AG20443 (cell line): ENCODE results near the gene SZT2.

Experiments
- DNase-seq: peaks from one replicate; pipeline ENCODE4 v3.0.0; 2012; ENCODE audit warnings: low spot score, mixed read lengths

Gene SZT2

DNA sequence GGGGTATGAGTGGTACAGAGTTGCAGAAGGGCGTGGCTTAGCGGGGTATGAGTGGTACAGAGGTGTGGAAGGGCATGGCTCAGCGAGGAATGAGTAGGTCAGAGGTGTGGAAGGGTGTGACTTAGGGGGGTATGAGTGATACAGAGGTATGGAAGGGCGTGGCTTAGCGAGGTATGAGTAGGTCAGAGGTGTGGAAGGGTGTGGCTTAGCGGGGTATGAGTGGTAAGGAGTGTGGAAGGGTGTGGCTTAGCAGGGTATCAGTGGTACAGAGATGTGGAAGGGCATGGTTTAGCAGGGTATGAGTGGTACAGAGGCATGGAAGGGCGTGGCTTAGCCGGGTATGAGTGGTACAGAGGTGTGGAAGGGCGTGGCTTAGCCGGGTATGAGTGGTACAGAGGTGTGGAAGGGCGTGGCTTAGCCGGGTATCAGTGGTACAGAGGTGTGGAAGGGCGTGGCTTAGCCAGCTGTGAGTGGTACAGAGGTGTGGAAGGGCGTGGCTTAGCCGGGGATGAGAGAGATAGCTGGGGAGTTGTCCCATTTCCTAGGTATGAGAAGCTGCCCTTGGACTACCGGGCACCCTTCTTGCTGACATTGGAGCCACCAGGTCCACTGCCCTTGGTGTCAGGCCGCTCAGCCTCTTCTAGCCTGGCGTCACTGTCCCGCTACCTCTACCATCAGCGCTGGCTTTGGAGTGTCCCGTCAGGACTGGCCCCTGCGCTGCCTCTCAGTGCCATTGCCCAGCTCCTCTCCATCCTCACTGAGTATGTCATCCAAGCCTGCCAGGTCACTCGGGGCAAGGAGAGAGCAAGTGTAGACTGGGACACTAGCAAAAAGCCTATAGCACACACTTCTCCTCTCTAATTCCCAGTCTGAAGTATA lies 34.2 kb downstream of the SZT2 start:
- DNase-seq: no peak

DNA sequence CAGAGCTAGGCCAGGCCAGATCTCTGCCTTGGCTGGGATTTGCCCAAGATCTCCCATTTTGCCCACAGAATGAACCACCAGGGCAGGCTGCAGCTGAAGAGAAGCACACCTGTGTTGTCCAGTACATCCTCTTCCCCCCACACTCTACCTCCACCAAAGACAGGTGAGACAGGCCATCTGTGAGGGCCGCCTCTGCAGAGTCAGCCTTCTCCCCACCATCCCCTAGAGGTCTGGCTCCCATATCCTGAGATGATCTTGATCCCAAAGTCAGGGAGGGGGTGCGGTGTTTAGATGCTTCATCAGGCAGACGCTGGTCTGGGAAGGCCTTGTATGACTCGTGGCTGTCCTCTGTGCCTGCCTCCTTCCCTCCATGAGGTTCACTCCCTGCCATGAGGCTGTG lies 35.3 kb downstream of the SZT2 start:
- no peak for DNase-seq

DNA sequence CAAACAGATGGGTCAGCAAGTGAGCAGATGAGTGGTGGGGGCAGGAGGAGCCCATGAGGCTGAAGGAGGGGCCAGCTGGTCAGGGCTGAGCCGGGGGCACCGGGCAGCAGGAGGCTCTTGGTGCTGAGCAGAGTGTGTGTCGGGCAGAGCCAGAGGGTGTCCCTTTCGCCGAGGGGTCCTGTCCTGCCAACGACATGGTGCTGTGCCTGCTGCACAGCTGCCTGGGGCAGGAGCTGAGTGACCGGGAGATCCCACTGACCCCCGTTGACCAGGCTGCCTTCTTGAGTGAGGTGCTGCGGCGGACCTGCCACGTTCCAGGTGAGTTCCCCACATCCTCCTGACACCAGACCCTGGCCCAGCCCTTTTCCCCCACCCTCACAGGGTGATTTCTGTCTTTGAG lies 36.5 kb downstream of the SZT2 start:
- no peak for DNase-seq

DNA sequence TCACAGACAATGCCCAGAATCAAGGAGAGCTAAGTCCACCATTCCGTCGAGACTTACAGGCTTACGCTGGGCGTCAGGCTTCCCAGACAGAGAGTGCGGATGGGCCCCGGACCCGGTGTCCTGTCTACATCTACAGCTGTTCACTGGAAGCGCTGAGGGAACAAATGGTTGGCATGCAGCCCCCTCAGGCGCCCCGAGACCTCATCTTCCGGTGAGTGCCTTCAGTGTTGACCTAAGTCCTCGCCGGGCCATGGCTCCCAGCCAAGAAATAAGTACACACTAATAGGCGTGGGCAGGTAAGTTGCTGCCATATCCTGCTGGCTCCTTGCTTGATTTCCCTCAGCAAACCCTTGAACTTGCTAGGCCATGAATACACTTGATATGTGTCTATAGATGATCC lies 37.8 kb downstream of the SZT2 start:
- DNase-seq: no peak

DNA sequence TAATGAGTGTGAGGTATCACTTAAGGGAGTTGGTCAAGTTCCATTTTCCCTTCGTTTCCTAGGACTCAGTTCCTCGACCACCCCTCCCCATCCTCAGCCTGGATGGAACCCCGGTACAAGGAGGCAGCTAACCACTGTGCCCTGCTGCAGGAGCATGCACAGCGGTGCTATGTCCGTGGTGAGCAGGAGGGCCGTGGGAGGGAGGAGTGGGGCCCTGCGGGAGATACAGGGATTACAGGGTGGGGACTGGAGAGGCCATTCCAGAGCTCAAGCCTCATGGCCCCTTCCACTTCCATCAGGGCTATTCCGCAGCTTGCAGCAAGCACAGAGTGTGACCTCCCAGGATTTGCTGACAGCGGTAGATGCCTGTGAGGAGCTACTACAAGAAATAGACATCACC lies 38.2 kb downstream of the SZT2 start:
- no peak for DNase-seq

DNA sequence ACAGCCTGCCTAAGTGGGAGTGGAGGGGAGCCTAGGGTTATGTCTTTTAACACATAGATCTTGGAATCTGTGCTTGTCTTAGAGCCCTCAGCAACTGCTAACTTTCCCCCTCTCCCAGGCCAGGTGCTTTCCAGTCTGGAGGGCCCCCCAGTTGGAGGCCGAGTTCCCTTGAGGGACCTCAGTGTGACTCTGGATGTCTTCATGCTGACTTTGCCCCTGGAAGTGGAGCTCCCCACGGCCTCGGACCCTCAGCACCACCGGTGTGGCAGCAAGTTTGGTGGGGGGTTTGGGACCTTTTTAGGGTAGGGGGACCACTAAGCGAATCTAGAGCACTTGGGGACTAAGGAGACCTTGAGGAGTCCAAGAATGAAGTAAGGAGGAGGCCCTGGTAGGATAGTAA lies 41.1 kb downstream of the SZT2 start:
- DNase-seq: no peak

DNA sequence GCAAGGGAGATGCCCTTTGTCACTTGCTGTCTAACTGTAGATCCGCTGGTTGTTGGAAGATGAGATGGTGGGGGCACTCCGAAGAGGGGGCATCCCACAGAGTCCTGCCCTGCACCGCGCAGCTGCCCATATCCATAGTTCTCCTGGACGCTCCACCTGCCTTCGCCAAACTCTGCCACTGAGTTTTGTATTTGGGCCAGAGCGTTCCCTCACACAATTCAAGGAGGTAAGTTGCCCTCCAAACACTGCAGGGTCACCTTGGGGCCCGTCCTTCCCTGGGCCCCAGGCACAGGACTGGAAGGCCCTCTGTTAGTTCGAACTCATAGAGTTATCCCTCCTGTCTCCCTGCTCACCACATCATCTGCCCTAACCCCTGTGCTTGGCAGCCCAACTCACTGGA lies 42.0 kb downstream of the SZT2 start:
- DNase-seq: no peak

DNA sequence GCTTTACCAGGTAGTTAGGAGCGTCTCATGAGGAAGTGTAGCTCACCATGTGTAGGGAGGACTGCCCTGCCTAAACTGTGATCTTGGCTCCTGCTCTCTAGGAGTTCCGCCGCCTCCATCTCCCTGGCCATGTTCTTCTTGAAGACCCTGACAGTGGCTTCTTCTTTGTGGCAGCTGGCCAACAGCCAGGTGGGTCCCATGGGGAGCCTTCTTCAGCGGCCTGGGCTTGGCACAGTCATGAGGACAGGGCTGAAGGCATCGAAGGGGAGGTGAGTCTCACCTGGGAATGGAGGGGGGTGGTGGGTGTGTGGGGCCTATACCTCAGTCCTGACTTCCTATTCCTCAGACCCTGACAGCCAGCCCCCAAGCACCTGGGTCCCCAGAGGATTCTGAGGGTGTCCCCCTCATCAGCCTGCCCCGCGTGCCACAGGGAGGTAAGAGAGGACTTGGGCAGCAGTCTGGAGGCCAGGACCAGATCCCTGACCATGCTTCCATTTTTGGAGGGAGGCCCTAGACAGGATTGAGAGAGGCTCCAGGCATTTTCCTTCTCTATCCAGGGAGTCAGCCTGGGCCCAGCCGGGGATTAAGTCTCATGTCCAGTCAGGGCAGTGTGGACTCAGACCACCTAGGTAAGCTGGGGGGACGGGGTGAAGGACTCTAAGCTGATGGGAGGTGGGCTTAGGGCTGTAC lies 42.6 kb downstream of the SZT2 start:
- DNase-seq: no peak

DNA sequence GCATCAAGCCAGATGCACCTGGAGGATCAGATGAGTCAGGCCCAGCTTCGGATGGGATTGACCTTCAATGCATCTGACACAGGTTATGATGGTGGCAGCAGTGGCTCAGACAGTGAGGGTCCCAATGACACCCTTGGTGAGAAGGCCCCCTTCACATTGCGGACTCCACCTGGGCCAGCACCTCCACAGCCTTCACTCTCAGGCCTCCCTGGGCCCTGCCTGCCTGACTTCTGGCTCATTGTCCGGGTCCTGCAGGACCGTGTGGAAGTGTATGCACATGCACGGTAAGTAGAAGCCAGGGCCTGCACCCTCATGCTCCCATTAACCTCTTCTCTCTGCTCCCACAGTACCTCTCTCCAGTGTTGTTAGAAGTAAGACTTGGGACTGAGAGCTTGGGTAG lies 43.2 kb downstream of the SZT2 start:
- no peak for DNase-seq

DNA sequence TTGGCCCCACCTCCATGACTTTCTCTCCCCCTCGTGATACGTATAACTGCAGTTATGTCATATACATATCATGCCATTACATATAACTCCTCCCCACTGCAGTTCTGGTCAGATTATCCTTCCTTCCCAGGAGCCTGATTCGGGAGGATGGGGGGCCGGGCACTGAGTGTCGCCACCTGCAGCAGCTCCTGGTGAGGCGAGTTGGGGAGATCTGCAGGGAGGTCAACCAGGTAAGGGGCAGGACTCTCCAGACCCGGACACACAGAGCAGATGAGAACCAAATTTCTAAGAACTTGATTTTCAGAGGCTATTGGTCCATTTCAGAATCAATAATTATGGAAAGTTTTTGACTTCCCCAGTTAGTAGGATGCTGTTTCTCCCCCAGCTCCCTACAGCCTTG lies 44.6 kb downstream of the SZT2 start:
- no peak for DNase-seq

DNA sequence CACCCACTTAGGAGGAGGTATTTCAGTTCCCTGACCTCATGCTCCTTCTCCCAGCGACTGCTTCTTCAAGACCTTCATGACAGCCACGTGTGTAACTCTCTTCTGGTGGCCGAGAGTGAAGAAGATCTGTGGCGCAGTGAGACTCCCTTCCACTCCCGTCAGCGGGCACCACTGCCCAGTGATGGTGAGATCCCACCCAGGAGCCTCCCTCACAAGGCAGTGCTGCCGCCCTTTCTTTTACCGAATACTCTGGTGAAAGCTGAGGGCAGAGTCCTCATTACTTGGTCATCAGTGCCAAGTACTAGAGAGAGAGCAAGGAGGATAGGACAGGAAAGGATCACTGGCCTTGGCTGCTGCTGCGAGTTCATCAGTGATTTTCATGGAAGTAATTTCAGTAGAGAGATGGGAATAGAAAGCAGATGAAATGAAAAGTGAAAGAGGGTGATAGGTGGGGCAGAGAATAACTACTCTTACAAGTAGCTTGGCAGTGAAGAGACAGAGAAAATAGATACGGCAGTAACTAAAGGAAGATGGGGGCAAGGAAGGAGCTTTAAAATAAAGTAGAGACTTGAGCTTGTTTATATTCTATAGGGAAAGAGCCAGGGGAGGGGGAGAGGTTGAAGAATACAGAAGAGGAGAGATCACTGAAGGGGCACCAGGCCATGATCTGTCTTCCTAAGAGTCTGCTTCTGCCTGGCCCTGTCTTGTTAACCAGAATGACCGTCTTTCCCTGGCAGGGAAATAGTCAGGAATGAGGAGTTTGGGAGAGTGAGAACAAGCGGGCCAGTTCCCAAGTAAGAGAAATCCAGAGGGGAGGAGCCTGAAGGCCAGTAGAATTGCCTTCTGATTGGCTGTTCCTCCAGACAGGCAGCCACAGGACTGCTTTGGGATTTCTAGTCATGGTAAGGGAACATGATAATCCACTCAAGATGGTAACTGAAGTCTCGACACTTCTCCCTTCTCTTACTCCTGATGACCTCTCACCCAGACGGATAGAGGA lies 45.7 kb downstream of the SZT2 start:
- DNase-seq: peak; percentile 91

DNA sequence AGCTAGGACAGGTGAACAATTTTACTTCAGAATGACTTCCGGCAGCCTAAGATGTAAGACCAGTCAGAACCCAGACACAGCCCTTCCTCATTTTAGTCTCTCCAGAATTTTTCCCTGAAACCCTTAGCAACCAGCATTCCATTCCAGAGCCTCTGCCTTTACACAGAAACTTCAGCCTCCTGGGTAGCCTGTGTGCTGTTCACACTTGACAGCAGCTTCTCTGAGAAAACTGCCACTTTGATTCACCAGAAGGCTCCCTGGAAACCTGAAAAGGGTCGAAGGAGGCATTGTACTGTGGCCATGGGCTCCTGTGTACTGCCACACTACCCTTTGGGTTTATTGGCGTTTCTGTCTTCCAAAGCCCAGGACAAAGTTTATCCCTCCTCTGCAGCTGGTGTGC lies 46.7 kb downstream of the SZT2 start:
- no peak for DNase-seq

DNA sequence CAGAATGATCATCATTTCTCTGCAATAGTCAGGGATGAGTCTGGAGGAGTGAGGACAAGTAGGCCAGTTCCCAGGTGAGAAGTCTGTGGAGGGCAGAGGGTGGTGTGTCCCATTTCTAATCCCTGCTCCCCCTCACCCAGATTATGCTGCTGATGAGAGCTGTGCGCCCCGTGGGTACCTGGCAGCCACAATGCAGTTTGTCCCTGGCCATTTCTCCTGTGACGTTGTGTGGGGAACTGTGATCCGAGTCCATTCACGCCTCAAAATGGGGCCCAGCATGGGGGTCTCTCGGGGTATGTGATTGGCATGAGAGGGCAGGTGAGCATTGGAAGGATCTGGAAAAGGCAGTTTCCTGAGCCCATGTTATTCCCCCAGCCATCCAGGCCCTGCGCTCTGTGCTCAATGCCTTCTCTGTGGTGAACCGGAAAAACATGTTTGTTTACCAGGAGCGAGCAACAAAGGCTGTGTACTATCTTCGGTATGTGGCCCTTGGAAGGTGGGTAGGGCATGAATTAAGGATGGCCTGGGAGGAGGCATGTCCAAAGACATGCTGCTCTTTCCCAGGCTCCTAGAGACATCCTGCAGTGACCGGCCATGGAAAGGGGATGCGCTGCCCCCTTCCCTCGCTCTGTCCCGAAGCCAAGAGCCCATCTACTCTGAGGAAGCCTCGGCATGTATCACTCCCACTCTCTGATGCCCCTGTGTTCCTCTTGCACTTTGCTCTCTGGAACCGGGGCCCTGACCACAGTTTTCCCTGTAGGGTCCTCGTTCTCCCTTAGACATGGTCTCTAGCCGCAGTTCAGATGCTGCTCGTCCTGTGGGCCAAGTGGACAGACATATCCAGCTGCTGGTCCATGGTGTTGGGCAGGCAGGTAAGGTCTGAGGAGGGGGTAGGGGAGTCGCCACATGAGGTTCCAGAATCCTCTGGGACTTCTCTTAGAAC lies 47.6 kb downstream of the SZT2 start:
- DNase-seq: no peak

DNA sequence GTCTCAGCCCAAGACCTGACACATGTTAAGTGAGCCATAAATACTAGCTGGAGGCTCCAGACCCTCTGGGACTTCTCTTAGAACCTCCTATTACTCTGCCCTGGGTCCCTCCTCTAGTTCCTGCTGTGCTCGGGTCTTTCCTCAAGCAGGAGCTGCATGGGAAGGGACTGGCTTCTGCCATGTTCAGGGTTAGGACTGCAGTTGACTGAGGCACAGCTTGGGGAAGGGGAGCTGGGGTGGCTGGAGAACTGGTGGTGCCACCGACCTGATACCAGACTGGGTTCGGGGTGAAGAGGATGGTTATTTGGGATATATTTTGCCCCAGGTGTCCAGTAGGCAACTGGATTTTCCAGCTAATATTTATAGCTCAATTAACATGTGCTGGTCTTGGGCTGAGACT lies 48.3 kb downstream of the SZT2 start:
- no peak for DNase-seq

DNA sequence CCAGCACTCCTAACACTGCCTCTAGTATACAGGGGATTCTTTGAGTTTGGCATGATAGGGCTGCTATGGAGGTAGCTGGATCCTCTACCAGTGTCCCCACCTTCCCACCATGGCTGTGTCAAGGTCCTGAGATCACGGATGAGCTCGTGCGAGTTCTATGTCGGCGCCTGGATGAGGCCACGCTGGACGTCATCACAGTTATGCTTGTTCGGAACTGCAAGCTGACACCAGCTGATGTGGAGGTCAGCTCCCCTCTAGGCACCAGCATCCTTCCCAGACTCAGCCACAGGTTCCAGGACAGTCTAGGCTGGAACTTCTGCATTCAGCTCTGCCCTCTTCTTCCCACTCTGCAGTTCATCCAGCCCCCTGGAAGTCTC lies 48.9 kb downstream of the SZT2 start:
- no peak for DNase-seq

DNA sequence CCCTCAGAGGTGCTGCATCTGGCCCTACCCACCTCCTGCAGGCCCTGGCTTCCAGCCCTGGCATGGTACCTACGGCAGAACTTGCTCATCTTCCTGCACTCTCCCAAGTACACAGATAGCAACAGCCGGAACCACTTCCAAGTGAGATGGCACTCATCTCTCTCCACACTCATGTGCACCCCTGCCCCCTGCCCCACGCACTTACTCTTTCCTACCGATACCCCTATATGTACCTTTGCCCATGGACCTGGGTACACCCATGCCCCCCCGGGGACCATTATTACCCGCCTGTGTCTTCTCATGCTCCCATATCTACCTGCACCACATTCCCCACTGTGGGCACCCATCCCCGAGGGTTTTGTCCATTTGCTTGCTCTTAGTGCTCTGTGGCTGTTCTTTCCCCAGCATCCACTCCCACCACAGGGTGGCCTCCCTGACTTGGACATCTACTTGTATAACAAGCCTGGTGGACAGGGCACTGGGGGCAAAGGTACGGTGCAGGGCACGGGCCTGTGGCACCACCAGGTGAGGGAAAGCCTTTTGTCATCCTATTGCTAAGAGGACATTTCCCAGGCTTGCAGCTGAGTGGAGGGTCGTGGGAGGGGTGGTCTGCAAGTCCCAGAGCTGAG lies 49.4 kb downstream of the SZT2 start:
- DNase-seq: no peak

DNA sequence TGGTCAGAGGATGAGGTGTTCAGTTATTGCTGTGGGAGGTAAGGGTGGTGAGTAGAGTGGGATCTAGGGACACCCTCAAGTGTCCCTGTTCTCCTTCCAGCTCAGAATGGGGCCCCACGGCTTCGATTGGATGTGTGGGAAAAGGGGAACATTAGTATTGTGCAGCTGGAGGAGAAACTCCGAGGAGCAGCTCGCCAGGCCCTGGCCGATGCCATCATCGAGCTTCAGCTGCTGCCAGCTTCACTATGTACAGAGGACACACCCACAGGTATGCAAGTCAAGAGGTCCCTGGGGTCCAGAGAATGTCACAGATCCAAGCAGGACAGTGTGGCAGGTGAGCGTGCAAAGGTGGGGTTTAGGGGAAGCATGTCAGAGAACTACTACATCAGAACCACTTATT lies 50.1 kb downstream of the SZT2 start:
- no peak for DNase-seq

DNA sequence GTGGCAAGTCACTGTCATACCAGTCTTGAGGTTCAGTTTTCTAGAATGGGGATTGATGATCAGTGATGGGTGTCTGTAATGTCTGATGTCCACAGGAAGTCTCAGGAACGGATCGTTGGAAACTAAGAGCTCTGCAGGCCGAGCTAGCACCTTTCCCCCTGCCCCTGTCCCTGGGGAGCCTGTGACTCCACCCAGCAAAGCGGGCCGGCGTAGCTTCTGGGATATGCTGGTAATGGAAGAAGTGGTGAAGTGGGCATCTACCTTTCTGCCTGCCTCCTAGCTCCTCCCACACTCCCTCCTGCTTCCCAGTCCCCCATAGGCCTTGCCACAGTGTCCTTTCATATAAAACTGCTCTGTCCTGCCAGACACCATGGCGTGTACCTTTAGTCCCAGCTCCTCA lies 50.7 kb downstream of the SZT2 start:
- no peak for DNase-seq

DNA sequence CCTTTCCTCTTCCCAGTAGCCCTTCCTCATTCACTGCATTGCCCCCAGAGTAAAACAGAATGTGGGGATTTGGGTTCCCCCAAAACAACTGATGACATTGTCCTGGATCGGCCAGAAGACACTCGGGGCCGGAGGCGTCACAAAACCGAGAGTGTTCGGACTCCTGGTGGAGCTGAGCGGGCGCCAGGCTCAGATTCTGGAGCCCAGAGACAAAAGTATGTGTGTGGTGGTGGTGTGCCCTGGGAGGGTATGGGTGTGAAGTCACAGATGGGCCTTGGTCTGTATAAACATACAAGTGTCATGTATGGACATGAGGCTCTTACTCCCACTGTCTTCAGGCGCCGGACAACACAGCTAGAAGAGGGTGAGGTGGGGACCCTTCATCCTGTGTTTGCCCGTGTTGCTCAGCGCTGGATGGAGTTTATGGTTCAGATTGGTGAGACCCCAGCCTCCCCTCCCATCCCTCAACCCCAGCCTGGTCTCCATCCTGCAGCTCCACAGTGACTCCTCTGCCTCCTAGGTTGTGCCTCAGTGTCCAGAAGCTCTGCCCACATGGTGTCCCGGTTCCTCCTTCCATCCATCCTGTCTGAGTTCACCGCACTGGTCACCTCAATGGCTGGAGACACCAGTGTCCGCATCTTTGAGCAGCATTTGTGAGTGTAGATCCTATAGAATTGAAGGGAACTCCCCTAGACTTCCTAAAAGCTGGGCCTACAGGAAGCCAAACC lies 51.6 kb downstream of the SZT2 start:
- DNase-seq: no peak
